Nephron (organoid): ENCODE results near the gene TM4SF18.
A peak's percentile ranks its signal among the peaks of the same experiment; 100 is the strongest.

Experiments
- H3K27ac Mint-ChIP-seq, 3 experiments: 2 replicates each; pipeline ENCODE4 v1.8.0; 2020; ENCODE audit warnings: mixed read lengths in 3 of 3, mild to moderate bottlenecking in 2 of 3, moderate library complexity in 1 of 3
- H3K27me3 Mint-ChIP-seq: 2 replicates; pipeline ENCODE4 v1.8.0; 2021; ENCODE audit warnings: low read depth, mild to moderate bottlenecking, moderate library complexity, mixed read lengths
- H3K36me3 Mint-ChIP-seq: 2 replicates; pipeline ENCODE4 v1.8.0; 2020; ENCODE audit warnings: low read depth, mixed read lengths
- H3K4me1 Mint-ChIP-seq: 2 replicates; pipeline ENCODE4 v1.8.0; 2020; ENCODE audit warnings: mixed read lengths
- H3K4me3 Mint-ChIP-seq, 3 experiments: 2 replicates each; pipeline ENCODE4 v1.8.0; 2020; ENCODE audit warnings: mild to moderate bottlenecking in 3 of 3, mixed read lengths in 3 of 3, moderate library complexity in 2 of 3
- H3K9me3 Mint-ChIP-seq: 2 replicates; pipeline ENCODE4 v1.8.0; 2020; ENCODE audit warnings: mixed read lengths
- CTCF ChIP-seq, 3 experiments: fragments of 200-600 bp; sonication (generic); IDR thresholded peaks; one replicate each; pipeline ENCODE4 v1.5.0; 2021; ENCODE audit warnings: antibody characterized with exemption in 3 of 3; ENCODE audit not compliant: unreplicated experiment in 3 of 3

The TM4SF18 gene

GRCh38 chr3:149378478-149379309 lies 45.3 kb upstream of the TM4SF18 start:
- Mint-ChIP-seq H3K27me3 (no peaks in the 10 kb centered on the region), H3K4me1 (peaks cover 43% of the 10 kb centered on the region), H3K9me3 (peaks cover 13% of the 10 kb centered on the region), H3K4me3 (peak overlapping the region in 2 of 3 experiments; percentile 57 to 86), H3K36me3 (peaks cover 15% of the 10 kb centered on the region), H3K27ac (peak overlapping the region; percentile 92 to 95 (median 95))
- no peak for TF ChIP-seq CTCF (IDR thresholded peaks at IDR 0.05; ENCODE audit: unreplicated experiment in 3 of 3)

- Mint-ChIP-seq H3K27me3 (no peaks in the 10 kb centered on the region), H3K4me1 (peaks cover 38% of the 10 kb centered on the region), H3K9me3 (peaks cover 13% of the 10 kb centered on the region), H3K27ac (peak within 1 kb of the TSS; percentile 92 to 95 (median 95)), H3K4me3 (peak within 1 kb of the TSS; percentile 67 to 86 (median 86)), H3K36me3 (peaks cover 15% of the 10 kb centered on the region)
- TF ChIP-seq CTCF (IDR thresholded peaks at IDR 0.05; ENCODE audit: unreplicated experiment in 3 of 3) = no peak
Observed at GRCh38 chr3:149377408-149378364, 44.2 kb upstream of the TM4SF18 start, which contains the start of gene TM4SF1. Gene TM4SF1, minus strand, starts transcription at chr3:149377649. Its CDS starts 102 bp downstream, at chr3:149377547.

- Mint-ChIP-seq H3K36me3 (peaks cover 15% of the 10 kb centered on the region), H3K4me3 (peak overlapping the region; percentile 67 to 86 (median 86)), H3K27ac (peak overlapping the region; percentile 92 to 95 (median 95)), H3K4me1 (peaks cover 32% of the 10 kb centered on the region), H3K27me3 (no peaks in the 10 kb centered on the region), H3K9me3 (peaks cover 13% of the 10 kb centered on the region)
- TF ChIP-seq CTCF (IDR thresholded peaks at IDR 0.05; ENCODE audit: unreplicated experiment in 3 of 3) = no peak
Observed at GRCh38 chr3:149376718-149377407, 43.4 kb upstream of the TM4SF18 start.

GRCh38 chr3:149375501-149376196 lies 42.2 kb upstream of the TM4SF18 start:
- TF ChIP-seq CTCF (IDR thresholded peaks at IDR 0.05; ENCODE audit: unreplicated experiment in 3 of 3) = no peak
- Mint-ChIP-seq H3K9me3 (peaks cover 6% of the 10 kb centered on the region), H3K4me3 (peak overlapping the region; percentile 42 to 74 (median 65)), H3K4me1 (peaks cover 30% of the 10 kb centered on the region), H3K36me3 (peaks cover 12% of the 10 kb centered on the region), H3K27me3 (no peaks in the 10 kb centered on the region), H3K27ac (peak overlapping the region; percentile 24 to 81 (median 70))
